Neural cell (in vitro differentiated cells): Measurements from ENCODE around the gene GSN. TPM values are rescaled to one million over a fixed set of nuclear protein-coding genes. Genes with fewer than 3 reads are reported as not detected.
A peak's percentile ranks its signal among the peaks of the same experiment; 100 is the strongest.

Experiments used
- H2AFZ ChIP-seq: fragments of 200-600, 300-800 bp; sonication (generic), shearing (Covaris generic); 2 replicates; pipeline ENCODE4 v1.6.0; 2014; ENCODE audit warnings: low read depth, mild to moderate bottlenecking, antibody characterized with exemption, low read length, moderate library complexity
- H3F3A ChIP-seq: fragments of 200-600 bp; shearing (Covaris generic); 2 replicates; pipeline ENCODE4 v1.6.1; 2016; ENCODE audit warnings: mild to moderate bottlenecking, moderate library complexity, mixed read lengths, antibody characterized with exemption, low read length; ENCODE audit not compliant: insufficient read depth, poor library complexity, severe bottlenecking
- H3K27ac ChIP-seq: fragments of 200-600, 300-800 bp; sonication (generic), shearing (Covaris generic); 2 replicates; pipeline ENCODE4 v1.5.1; 2014; ENCODE audit warnings: mild to moderate bottlenecking, low read length, moderate library complexity
- H3K27me3 ChIP-seq: fragments of 300-800, 200-600 bp; sonication (generic), shearing (Covaris generic); 2 replicates; pipeline ENCODE4 v1.6.0; 2014; ENCODE audit warnings: mild to moderate bottlenecking, low read depth, low read length, moderate library complexity; ENCODE audit not compliant: insufficient read depth
- H3K36me3 ChIP-seq: fragments of 300-800, 200-600 bp; sonication (generic), shearing (Covaris generic); 2 replicates; pipeline ENCODE4 v1.5.1; 2014; ENCODE audit warnings: mild to moderate bottlenecking, antibody characterized with exemption, low read length, moderate library complexity; ENCODE audit not compliant: insufficient read depth
- H3K4me2 ChIP-seq: fragments of 300-800, 200-600 bp; sonication (generic), shearing (Covaris generic); 2 replicates; pipeline ENCODE4 v1.6.0; 2014; ENCODE audit warnings: mild to moderate bottlenecking, low read length
- H3K4me3 ChIP-seq: fragments of 300-800, 200-600 bp; sonication (generic), shearing (Covaris generic); 2 replicates; pipeline ENCODE4 v1.5.1; 2014; ENCODE audit warnings: mild to moderate bottlenecking, low read length, moderate library complexity
- H3K79me2 ChIP-seq: fragments of 200-600 bp; shearing (Covaris generic); replicated peaks from 2 replicates; pipeline ENCODE4 v1.6.0; 2014; ENCODE audit warnings: mild to moderate bottlenecking, low read length, moderate library complexity; ENCODE audit not compliant: insufficient read depth
- H3K9ac ChIP-seq: fragments of 300-800, 200-600 bp; sonication (generic), shearing (Covaris generic); 2 replicates; pipeline ENCODE4 v1.6.1; 2016; ENCODE audit warnings: mild to moderate bottlenecking, low read length, mixed read lengths
- H3K9me2 ChIP-seq: fragments of 200-600 bp; shearing (Covaris generic); 2 replicates; pipeline ENCODE4 v1.6.1; 2016; ENCODE audit warnings: mild to moderate bottlenecking, low read length, mixed read lengths; ENCODE audit not compliant: insufficient read depth
- H3K9me3 ChIP-seq: fragments of 200-600, 300-800 bp; sonication (generic), shearing (Covaris generic); 2 replicates; pipeline ENCODE4 v1.6.1; 2016; ENCODE audit warnings: mild to moderate bottlenecking, mixed run types, low read length, moderate library complexity, mixed read lengths
- H4K20me1 ChIP-seq: fragments of 200-600 bp; shearing (Covaris generic); 2 replicates; pipeline ENCODE4 v1.6.1; 2016; ENCODE audit warnings: mild to moderate bottlenecking, mixed run types; ENCODE audit not compliant: insufficient read depth
- CTCF ChIP-seq: fragments of 450-650 bp; IDR thresholded peaks from 2 replicates; pipeline ENCODE4 v1.5.1; 2014; ENCODE audit warnings: antibody characterized with exemption, mild to moderate bottlenecking, moderate library complexity; ENCODE audit not compliant: poor library complexity, severe bottlenecking
- EP300 ChIP-seq: fragments of 450-650 bp; conservative IDR thresholded peaks from 2 replicates; pipeline ENCODE4 v1.6.1; 2014; ENCODE audit warnings: antibody characterized with exemption, mild to moderate bottlenecking, moderate library complexity; ENCODE audit not compliant: poor library complexity, severe bottlenecking
- EZH2 ChIP-seq: fragments of 200-600, 300-800 bp; shearing (Covaris generic), sonication (generic); IDR thresholded peaks from 2 replicates; pipeline ENCODE4 v1.6.1; 2014; ENCODE audit warnings: antibody characterized with exemption, low read length, borderline replicate concordance, mild to moderate bottlenecking; ENCODE audit not compliant: insufficient read depth, poor library complexity, severe bottlenecking
- MXI1 ChIP-seq: fragments of 450-650 bp; conservative IDR thresholded peaks from 2 replicates; pipeline ENCODE4 v1.6.1; 2014; ENCODE audit warnings: antibody characterized with exemption, mild to moderate bottlenecking; ENCODE audit not compliant: poor library complexity, severe bottlenecking
- POLR2AphosphoS5 ChIP-seq: IDR thresholded peaks from 2 replicates; pipeline ENCODE4 v1.6.1; 2012
- RAD21 ChIP-seq: fragments of 450-650 bp; conservative IDR thresholded peaks from 2 replicates; pipeline ENCODE4 v1.6.1; 2014; ENCODE audit warnings: antibody characterized with exemption, mild to moderate bottlenecking, moderate library complexity
- SMC3 ChIP-seq: fragments of 450-650 bp; conservative IDR thresholded peaks from 2 replicates; pipeline ENCODE4 v1.6.1; 2014; ENCODE audit warnings: antibody characterized with exemption, mild to moderate bottlenecking, moderate library complexity; ENCODE audit not compliant: poor library complexity
- TAF1 ChIP-seq: IDR thresholded peaks from 2 replicates; pipeline ENCODE4 v1.6.1; 2012; ENCODE audit warnings: low read depth
- polyA plus RNA-seq: library from polyadenylated mRNA; depleted of rRNA; stranded (reverse); fragments of >200 nt; gene quantifications from 2 replicates; pipeline ENCODE4 v1.2.3, GENCODE V29; 2014
- TF ChIP-seq, protein P1 (sequence below): IDR thresholded peaks from 2 replicates; pipeline ENCODE4 v1.6.1; 2012; ENCODE audit warnings: borderline replicate concordance

GSN gene
- polyA plus RNA-seq, 1 donor from 2014 or later: 2.4 TPM

DNA sequence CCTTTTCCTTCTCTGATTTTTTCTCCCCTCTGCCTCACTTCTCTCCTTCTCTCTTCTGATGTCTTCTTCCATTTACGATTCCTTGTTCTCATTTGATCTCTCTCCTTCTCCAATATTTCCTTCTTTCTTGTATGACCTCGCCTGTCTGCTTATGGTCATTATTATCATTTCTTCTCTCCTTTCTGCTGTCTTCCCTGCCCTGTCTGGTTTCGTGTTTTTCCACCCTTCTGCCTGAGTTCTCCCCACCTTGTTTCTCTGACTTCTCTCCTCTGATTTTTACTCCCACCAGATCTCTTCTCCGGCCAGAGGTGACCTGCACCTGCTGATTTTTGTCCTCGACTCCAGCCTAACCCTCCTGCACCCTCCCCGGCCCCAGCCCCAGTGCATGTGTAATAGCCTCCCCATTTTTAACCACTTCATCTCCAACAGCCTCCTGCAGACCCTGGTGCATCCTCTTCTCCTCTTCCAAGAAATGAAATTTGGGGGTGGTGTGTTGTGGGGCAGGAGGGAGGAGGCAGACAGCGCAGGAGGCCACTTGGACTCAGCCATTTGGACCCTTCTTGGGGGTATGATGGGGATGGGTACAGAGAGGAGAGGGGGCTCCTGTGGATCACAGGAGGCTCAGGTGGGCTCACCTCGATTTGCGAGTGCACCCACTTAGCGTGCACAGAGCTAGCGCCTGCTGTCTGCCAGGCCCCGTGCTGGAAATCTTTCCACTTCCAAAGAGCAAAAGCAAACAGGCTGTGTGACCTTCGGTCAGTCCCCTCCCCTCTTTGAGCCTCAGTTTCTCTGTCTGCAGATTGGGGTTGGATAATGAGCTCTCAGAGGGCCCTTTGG lies 32.5 kb downstream of the GSN start:
- Histone ChIP-seq H3K4me3 (peak overlapping the region; percentile 42), H3K9me2 (no peaks in the 10 kb centered on the region), H3K4me2 (no peak overlapping the region), H3K36me3 (no peaks in the 10 kb centered on the region), H3K27me3 (peaks cover 20% of the 10 kb centered on the region), H2AFZ (no peak overlapping the region), H3K79me2 (no peaks in the 10 kb centered on the region), H3F3A (no peaks in the 10 kb centered on the region), H4K20me1 (no peaks in the 10 kb centered on the region), H3K9ac (no peak overlapping the region), H3K27ac (no peak overlapping the region), H3K9me3 (no peaks in the 10 kb centered on the region)
- TF ChIP-seq EP300 (no peak), TAF1 (no peak), RAD21 (no peak), SMC3 (no peak), CTCF (no peak), MXI1 (no peak), EZH2 (no peak), POLR2AphosphoS5 (no peak)
- TF ChIP-seq, protein P1, sequence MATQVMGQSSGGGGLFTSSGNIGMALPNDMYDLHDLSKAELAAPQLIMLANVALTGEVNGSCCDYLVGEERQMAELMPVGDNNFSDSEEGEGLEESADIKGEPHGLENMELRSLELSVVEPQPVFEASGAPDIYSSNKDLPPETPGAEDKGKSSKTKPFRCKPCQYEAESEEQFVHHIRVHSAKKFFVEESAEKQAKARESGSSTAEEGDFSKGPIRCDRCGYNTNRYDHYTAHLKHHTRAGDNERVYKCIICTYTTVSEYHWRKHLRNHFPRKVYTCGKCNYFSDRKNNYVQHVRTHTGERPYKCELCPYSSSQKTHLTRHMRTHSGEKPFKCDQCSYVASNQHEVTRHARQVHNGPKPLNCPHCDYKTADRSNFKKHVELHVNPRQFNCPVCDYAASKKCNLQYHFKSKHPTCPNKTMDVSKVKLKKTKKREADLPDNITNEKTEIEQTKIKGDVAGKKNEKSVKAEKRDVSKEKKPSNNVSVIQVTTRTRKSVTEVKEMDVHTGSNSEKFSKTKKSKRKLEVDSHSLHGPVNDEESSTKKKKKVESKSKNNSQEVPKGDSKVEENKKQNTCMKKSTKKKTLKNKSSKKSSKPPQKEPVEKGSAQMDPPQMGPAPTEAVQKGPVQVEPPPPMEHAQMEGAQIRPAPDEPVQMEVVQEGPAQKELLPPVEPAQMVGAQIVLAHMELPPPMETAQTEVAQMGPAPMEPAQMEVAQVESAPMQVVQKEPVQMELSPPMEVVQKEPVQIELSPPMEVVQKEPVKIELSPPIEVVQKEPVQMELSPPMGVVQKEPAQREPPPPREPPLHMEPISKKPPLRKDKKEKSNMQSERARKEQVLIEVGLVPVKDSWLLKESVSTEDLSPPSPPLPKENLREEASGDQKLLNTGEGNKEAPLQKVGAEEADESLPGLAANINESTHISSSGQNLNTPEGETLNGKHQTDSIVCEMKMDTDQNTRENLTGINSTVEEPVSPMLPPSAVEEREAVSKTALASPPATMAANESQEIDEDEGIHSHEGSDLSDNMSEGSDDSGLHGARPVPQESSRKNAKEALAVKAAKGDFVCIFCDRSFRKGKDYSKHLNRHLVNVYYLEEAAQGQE: no peak

DNA sequence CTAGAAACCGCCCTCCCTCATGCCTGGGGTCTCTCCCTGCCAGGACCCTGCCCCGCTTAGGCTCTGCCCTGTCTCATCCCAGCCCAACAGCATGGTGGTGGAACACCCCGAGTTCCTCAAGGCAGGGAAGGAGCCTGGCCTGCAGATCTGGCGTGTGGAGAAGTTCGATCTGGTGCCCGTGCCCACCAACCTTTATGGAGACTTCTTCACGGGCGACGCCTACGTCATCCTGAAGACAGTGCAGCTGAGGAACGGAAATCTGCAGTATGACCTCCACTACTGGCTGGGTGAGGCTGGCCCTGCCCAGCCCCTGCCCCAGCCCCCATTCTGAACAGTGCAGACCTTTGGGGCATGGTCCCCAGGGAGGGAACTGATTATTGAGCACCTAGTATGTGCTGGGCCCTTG lies 33.9 kb downstream of the GSN start:
- no peaks in the 10 kb centered on the region for H3F3A ChIP-seq
- no peak overlapping the region for H3K27ac ChIP-seq
- no peaks in the 10 kb centered on the region for H3K79me2 ChIP-seq
- no peaks in the 10 kb centered on the region for H3K9me3 ChIP-seq
- no peak overlapping the region for H3K4me3 ChIP-seq
- H3K4me2 ChIP-seq: no peak overlapping the region
- H3K36me3 ChIP-seq: no peaks in the 10 kb centered on the region
- no peaks in the 10 kb centered on the region for H3K9me2 ChIP-seq
- peaks cover 20% of the 10 kb centered on the region for H3K27me3 ChIP-seq
- H3K9ac ChIP-seq: no peak overlapping the region
- no peak for TF ChIP-seq MXI1
- TF ChIP-seq EP300: no peak
- TF ChIP-seq RAD21: no peak
- no peak for TF ChIP-seq CTCF
- no peaks in the 10 kb centered on the region for H4K20me1 ChIP-seq
- H2AFZ ChIP-seq: no peak overlapping the region
